Activated naive CD4-positive, alpha-beta T cell treated with anti-CD3 and anti-CD28 coated beads, Interleukin-2, amount 50 U/mL, for 72 hours (primary cell): ENCODE measurements around the gene THBS4. TPM values are rescaled to one million over a fixed set of nuclear protein-coding genes. Genes with fewer than 3 reads are reported as not detected.
"Not testable (repeated sequence)": the region's sequence is repeated elsewhere in the genome, so short reads cannot be mapped to it uniquely, and the experiment has no call there.

Source experiments
- ATAC-seq, 2 donors: fragments of 150-1000 bp; cut with Tn5 transposase; 2 replicates each; pipeline ENCODE4 v1.10.0; 2021; ENCODE audit warnings: mild to moderate bottlenecking in 2 of 2, moderate library complexity in 2 of 2
- DNase-seq, 2 donors: peaks; one replicate each; pipeline ENCODE4 v3.0.0; 2021 to 2022; ENCODE audit warnings: low spot score in 2 of 2
- H3K27ac Mint-ChIP-seq, 2 donors: one replicate each; pipeline ENCODE4 v1.8.0; 2022; ENCODE audit warnings: mild to moderate bottlenecking in 2 of 2, mixed read lengths in 2 of 2
- H3K36me3 Mint-ChIP-seq, 2 donors: one replicate each; pipeline ENCODE4 v1.8.0; 2022; ENCODE audit warnings: mixed read lengths in 2 of 2
- H3K9me3 Mint-ChIP-seq, 2 donors: one replicate each; pipeline ENCODE4 v1.8.0; 2022; ENCODE audit warnings: mixed read lengths in 2 of 2
- total RNA-seq, 2 donors: library from RNA; stranded (reverse); gene quantifications; one replicate each; pipeline ENCODE4 v1.2.3, GENCODE V29; 2022

Gene THBS4
- total RNA-seq, 2 donors from 2014 or later = 2.0 TPM

GRCh38 chr5:80091792-80092192, 56.6 kb downstream of the THBS4 start:
- DNase-seq = peak; percentile 40 to 55
- H3K9me3 Mint-ChIP-seq, H3K36me3 Mint-ChIP-seq: not testable (repeated sequence)
- H3K27ac Mint-ChIP-seq = peak overlapping the region; percentile 77 to 87
- peak; percentile 75 to 78 for ATAC-seq

DNA sequence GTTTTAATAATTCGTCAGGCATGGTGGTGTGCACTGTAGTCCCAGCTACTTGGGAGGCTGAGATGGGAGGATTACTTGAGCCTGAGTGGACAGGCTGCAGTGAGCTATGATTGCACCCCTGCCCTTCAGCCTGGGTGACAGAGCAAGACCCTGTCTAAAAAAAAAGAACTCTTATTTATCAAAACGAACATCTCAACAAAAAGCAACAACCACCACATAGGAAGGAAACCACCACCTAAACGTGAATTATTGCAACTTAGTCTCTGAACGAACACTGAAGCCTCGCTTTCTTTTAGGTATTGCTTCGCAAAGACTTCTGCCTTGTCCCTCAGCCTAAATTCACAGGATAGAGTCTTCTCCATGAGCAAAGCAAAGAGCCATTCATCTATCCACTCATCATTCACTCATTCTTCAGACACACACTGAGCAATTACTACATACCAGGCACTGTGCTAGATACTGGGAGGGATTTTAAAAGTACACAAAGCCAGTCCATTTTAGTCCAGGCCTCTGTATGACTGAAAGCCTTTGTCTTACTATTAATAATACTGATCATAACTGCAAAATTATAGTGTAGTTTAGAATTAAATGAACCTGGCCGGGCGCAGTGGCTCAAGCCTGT, 57.4 kb downstream of the THBS4 start:
- Mint-ChIP-seq H3K27ac (peak overlapping the region; percentile 62 to 87), H3K36me3 (no peaks in the 10 kb centered on the region), H3K9me3 (no peaks in the 10 kb centered on the region)
- peak in 1 of 2 donors; percentile 42 for DNase-seq
- ATAC-seq = peak; percentile 30 to 51

- DNase-seq (no peak), ATAC-seq (peak in 1 of 2 donors; percentile 19)
- H3K9me3 Mint-ChIP-seq = no peaks in the 10 kb centered on the region
- H3K27ac Mint-ChIP-seq = no peak overlapping the region
- H3K36me3 Mint-ChIP-seq = no peaks in the 10 kb centered on the region
These were observed 58.6 kb downstream of the THBS4 start for GRCh38 chr5:80093796-80094195.

- no peak for DNase-seq
- Mint-ChIP-seq H3K27ac (no peak overlapping the region), H3K9me3 (no peaks in the 10 kb centered on the region), H3K36me3 (no peaks in the 10 kb centered on the region)
- ATAC-seq = no peak
These were observed 59.1 kb downstream of the THBS4 start for GRCh38 chr5:80094236-80094738.

GRCh38 chr5:80097451-80097850, 62.3 kb downstream of the THBS4 start:
- Mint-ChIP-seq H3K27ac (peak overlapping the region; percentile 58 to 60), H3K9me3 (no peaks in the 10 kb centered on the region), H3K36me3 (no peaks in the 10 kb centered on the region)
- ATAC-seq (no peak), DNase-seq (no peak)

- Mint-ChIP-seq H3K36me3 (peaks cover 5 to 11% of the 10 kb centered on the region in 2 donors), H3K27ac (peak overlapping the region in 1 of 2 donors; percentile 59), H3K9me3 (peaks cover 4 to 11% of the 10 kb centered on the region in 2 donors)
- DNase-seq = no peak
- ATAC-seq = peak; percentile 68 to 74
These were observed 66.8 kb downstream of the THBS4 start for GRCh38 chr5:80101993-80102392.

DNA sequence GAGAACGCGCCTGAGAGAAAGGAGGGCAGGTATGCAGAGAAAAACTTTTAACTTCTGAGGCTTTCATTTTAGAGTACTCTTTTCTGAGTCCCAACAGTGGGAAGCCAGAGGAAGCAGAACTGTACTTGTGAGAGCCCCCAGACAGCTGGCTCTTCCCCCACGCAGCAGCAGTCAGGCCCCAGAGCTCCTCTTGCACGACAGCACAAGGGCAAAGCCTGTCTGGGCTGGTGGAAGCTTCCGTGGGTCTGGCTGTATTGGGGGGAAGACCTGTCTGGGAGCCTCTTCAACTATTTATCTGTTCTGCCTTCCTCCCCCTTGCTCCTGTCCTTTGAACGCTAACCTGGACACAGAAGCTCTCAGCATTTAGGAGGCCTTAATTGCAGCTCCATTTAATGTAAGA, 68.2 kb downstream of the THBS4 start:
- DNase-seq = no peak
- Mint-ChIP-seq H3K27ac (no peak overlapping the region), H3K9me3 (peaks cover 4 to 15% of the 10 kb centered on the region in 2 donors), H3K36me3 (peaks cover 5 to 14% of the 10 kb centered on the region in 2 donors)
- ATAC-seq = no peak

GRCh38 chr5:80105698-80106439, 70.7 kb downstream of the THBS4 start:
- peak overlapping the region in 1 of 2 donors; percentile 60 for H3K27ac Mint-ChIP-seq
- no peak for ATAC-seq
- H3K9me3 Mint-ChIP-seq = peaks cover 4 to 15% of the 10 kb centered on the region in 2 donors
- DNase-seq = no peak
- peaks cover 5 to 14% of the 10 kb centered on the region in 2 donors for H3K36me3 Mint-ChIP-seq

- ATAC-seq = no peak
- Mint-ChIP-seq H3K36me3 (peaks cover 5 to 14% of the 10 kb centered on the region in 2 donors), H3K9me3 (peaks cover 4 to 15% of the 10 kb centered on the region in 2 donors), H3K27ac (no peak overlapping the region)
- no peak for DNase-seq
These were observed 71.8 kb downstream of the THBS4 start for GRCh38 chr5:80106916-80107315.

- H3K36me3 Mint-ChIP-seq = peaks cover 16 to 32% of the 10 kb centered on the region in 2 donors
- no peak overlapping the region for H3K27ac Mint-ChIP-seq
- ATAC-seq (no peak), DNase-seq (no peak)
- peaks cover 7 to 24% of the 10 kb centered on the region in 2 donors for H3K9me3 Mint-ChIP-seq
These were observed 74.7 kb downstream of the THBS4 start for GRCh38 chr5:80109646-80110478.

- not testable (repeated sequence) for H3K27ac Mint-ChIP-seq, ATAC-seq, DNase-seq
- Mint-ChIP-seq H3K36me3 (peaks cover 11 to 28% of the 10 kb centered on the region in 2 donors), H3K9me3 (peaks cover 3 to 20% of the 10 kb centered on the region in 2 donors)
These were observed 76.3 kb downstream of the THBS4 start for GRCh38 chr5:80111376-80111990.

GRCh38 chr5:80114860-80115259, 79.7 kb downstream of the THBS4 start:
- Mint-ChIP-seq H3K27ac (peak overlapping the region in 1 of 2 donors; percentile 36), H3K36me3 (peaks cover 11 to 22% of the 10 kb centered on the region in 2 donors), H3K9me3 (peaks cover 3 to 16% of the 10 kb centered on the region in 2 donors)
- DNase-seq (no peak), ATAC-seq (no peak)

- Mint-ChIP-seq H3K9me3 (peaks cover 3 to 16% of the 10 kb centered on the region in 2 donors), H3K36me3 (peaks cover 11 to 22% of the 10 kb centered on the region in 2 donors), H3K27ac (peak overlapping the region in 1 of 2 donors; percentile 57)
- DNase-seq (no peak), ATAC-seq (no peak)
These were observed 80.9 kb downstream of the THBS4 start for GRCh38 chr5:80116000-80116399.

- Mint-ChIP-seq H3K36me3 (peaks cover 11 to 22% of the 10 kb centered on the region in 2 donors), H3K27ac (peak overlapping the region in 1 of 2 donors; percentile 57), H3K9me3 (peaks cover 3 to 16% of the 10 kb centered on the region in 2 donors)
- DNase-seq = no peak
- ATAC-seq = no peak
These were observed 81.3 kb downstream of the THBS4 start for GRCh38 chr5:80116465-80116864.

- ATAC-seq = peak; percentile 43 to 56
- Mint-ChIP-seq H3K36me3 (peaks cover 11 to 22% of the 10 kb centered on the region in 2 donors), H3K27ac (no peak overlapping the region)
These were observed 82.3 kb downstream of the THBS4 start for GRCh38 chr5:80117446-80117845.

DNA sequence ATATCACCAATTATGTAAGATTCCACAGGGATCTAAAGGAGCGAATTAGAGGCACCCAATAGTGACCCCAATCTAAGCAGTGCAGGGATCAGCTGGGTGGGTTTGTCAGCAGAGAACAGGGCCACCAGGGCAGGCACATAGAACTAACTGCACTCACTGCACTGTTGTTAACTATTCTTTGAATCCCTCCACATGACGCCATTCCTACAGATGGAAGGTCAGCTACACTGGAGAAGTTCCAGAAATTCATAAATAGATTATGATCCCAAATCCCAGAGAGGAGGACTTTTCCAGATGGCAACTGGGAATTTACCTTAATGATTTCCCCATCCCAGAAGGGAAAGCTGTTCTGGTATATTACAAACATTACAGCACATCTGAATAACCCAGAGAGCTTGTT, 84.2 kb downstream of the THBS4 start:
- Mint-ChIP-seq H3K36me3 (peaks cover 3 to 8% of the 10 kb centered on the region in 2 donors), H3K9me3 (peaks cover 0 to 10% of the 10 kb centered on the region in 2 donors), H3K27ac (no peak overlapping the region)
- no peak for DNase-seq
- ATAC-seq = no peak

More at GRCh38 chr5:80117446-80117845, 82.3 kb downstream of the THBS4 start:
- DNase-seq = no peak
- H3K9me3 Mint-ChIP-seq = peaks cover 3 to 16% of the 10 kb centered on the region in 2 donors
